KBM-7 (cell line): Measurements from ENCODE around the gene EPB41L3.

Source experiments
- DNase-seq: peaks from one replicate; pipeline ENCODE4 v3.0.0-alpha.2; 2015
- in situ Hi-C: fragments of 300-500 bp; cut with MboI; formaldehyde crosslinking; loops from 2 replicates; pipeline ENCODE4 v1.14.3; 2020; ENCODE audit warnings: low sequenced_read_pairs, low pct_unique_long_range_greater_than_20kb, mixed read lengths

EPB41L3 gene

GRCh38 chr18:5424903-5425664, 118.7 kb downstream of the EPB41L3 start:
- in situ Hi-C loops = no loop called here
- DNase-seq = peak; percentile 63

GRCh38 chr18:5422626-5423025, 121.2 kb downstream of the EPB41L3 start:
- no peak for DNase-seq
- in situ Hi-C loops = no loop called here

GRCh38 chr18:5421981-5422380, 121.8 kb downstream of the EPB41L3 start:
- in situ Hi-C loops = no loop called here
- DNase-seq = no peak

GRCh38 chr18:5420906-5421305, 122.9 kb downstream of the EPB41L3 start:
- in situ Hi-C loops = no loop called here
- no peak for DNase-seq

GRCh38 chr18:5419601-5420000, 124.2 kb downstream of the EPB41L3 start:
- no peak for DNase-seq
- in situ Hi-C loops = no loop called here

GRCh38 chr18:5419030-5419429, 124.8 kb downstream of the EPB41L3 start:
- in situ Hi-C loops = no loop called here
- DNase-seq = no peak

GRCh38 chr18:5417342-5417741, 126.5 kb downstream of the EPB41L3 start:
- DNase-seq = peak; percentile 15
- in situ Hi-C loops = no loop called here

- in situ Hi-C loops = no loop called here
Measured at GRCh38 chr18:5416112-5416511, 127.7 kb downstream of the EPB41L3 start.

GRCh38 chr18:5415665-5416064, 128.1 kb downstream of the EPB41L3 start:
- in situ Hi-C loops = no loop called here
- DNase-seq = no peak

More at GRCh38 chr18:5416112-5416511, 127.7 kb downstream of the EPB41L3 start:
- no peak for DNase-seq

- in situ Hi-C loops = no loop called here
- no peak for DNase-seq
Measured at GRCh38 chr18:5415031-5415430, 128.8 kb downstream of the EPB41L3 start.

- in situ Hi-C loops = no loop called here
- DNase-seq = no peak
Measured at GRCh38 chr18:5414546-5414945, 129.3 kb downstream of the EPB41L3 start.

- in situ Hi-C loops = no loop called here
- DNase-seq = no peak
Measured at GRCh38 chr18:5413447-5413846, 130.3 kb downstream of the EPB41L3 start.

- DNase-seq = no peak
- in situ Hi-C loops = no loop called here
Measured at GRCh38 chr18:5410582-5410981, 133.2 kb downstream of the EPB41L3 start.

- in situ Hi-C loops = no loop called here
- DNase-seq = no peak
Measured at GRCh38 chr18:5398269-5398668, 145.5 kb downstream of the EPB41L3 start.

GRCh38 chr18:5397102-5397501, 146.7 kb downstream of the EPB41L3 start:
- in situ Hi-C loops = no loop called here
- DNase-seq = no peak

GRCh38 chr18:5395860-5396448, 147.8 kb downstream of the EPB41L3 start:
- in situ Hi-C loops = no loop called here
- DNase-seq = no peak

- in situ Hi-C loops = no loop called here
- no peak for DNase-seq
Measured at GRCh38 chr18:5393779-5394178, 150.0 kb downstream of the EPB41L3 start.

GRCh38 chr18:5391409-5391808, 152.4 kb downstream of the EPB41L3 start:
- in situ Hi-C loops = no loop called here
- DNase-seq = peak; percentile 27

GRCh38 chr18:5389356-5389755, 154.4 kb downstream of the EPB41L3 start:
- in situ Hi-C loops = no loop called here
- no peak for DNase-seq

- no peak for DNase-seq
- in situ Hi-C loops = no loop called here
Measured at GRCh38 chr18:5388896-5389295, 154.9 kb downstream of the EPB41L3 start.

GRCh38 chr18:5380586-5380985, 163.2 kb downstream of the EPB41L3 start:
- in situ Hi-C loops = no loop called here

More at GRCh38 chr18:5380586-5380985, 163.2 kb downstream of the EPB41L3 start:
- DNase-seq = no peak
